B cell (primary cell): ENCODE data around the gene BANP.
A peak's percentile ranks its signal among the peaks of the same experiment; 100 is the strongest.
"Not testable (repeated sequence)": the region's sequence is repeated elsewhere in the genome, so short reads cannot be mapped to it uniquely, and the experiment has no call there.

Source experiments
- EZH2 ChIP-seq: IDR thresholded peaks from 2 replicates; pipeline ENCODE4 v1.6.1; 2012; ENCODE audit warnings: borderline replicate concordance, low read depth, mild to moderate bottlenecking, moderate library complexity, low read length; ENCODE audit not compliant: insufficient read depth, poor library complexity, severe bottlenecking
- TF ChIP-seq, protein P1 (sequence below): fragments of 200-600 bp; IDR thresholded peaks from one replicate; pipeline ENCODE4 v1.8.0; 2022; ENCODE audit warnings: antibody characterized with exemption, mild to moderate bottlenecking

GRCh38 chr16:87983072-87983736 is 32.0 kb downstream of the BANP start:
- TF ChIP-seq, protein P1, sequence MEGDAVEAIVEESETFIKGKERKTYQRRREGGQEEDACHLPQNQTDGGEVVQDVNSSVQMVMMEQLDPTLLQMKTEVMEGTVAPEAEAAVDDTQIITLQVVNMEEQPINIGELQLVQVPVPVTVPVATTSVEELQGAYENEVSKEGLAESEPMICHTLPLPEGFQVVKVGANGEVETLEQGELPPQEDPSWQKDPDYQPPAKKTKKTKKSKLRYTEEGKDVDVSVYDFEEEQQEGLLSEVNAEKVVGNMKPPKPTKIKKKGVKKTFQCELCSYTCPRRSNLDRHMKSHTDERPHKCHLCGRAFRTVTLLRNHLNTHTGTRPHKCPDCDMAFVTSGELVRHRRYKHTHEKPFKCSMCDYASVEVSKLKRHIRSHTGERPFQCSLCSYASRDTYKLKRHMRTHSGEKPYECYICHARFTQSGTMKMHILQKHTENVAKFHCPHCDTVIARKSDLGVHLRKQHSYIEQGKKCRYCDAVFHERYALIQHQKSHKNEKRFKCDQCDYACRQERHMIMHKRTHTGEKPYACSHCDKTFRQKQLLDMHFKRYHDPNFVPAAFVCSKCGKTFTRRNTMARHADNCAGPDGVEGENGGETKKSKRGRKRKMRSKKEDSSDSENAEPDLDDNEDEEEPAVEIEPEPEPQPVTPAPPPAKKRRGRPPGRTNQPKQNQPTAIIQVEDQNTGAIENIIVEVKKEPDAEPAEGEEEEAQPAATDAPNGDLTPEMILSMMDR, result peak; percentile 10
- TF ChIP-seq EZH2, result not testable (repeated sequence)
